ENCODE measurements around the gene VAC14.
"Not testable (repeated sequence)": the region's sequence is repeated elsewhere in the genome, so short reads cannot be mapped to it uniquely, and the experiment has no call there.

GRCh38 chr16:70818088-70818487 lies 17.1 kb upstream of the VAC14 start:
- TF ChIP-seq CTCF, POLR2A (IDR thresholded peaks at IDR 0.05): not testable (repeated sequence)
